Activated naive CD8-positive, alpha-beta T cell treated with anti-CD3 and anti-CD28 coated beads for 36 hours (primary cell): Measurements from ENCODE around the gene MGAT5. TPM values are rescaled to one million over a fixed set of nuclear protein-coding genes. Genes with fewer than 3 reads are reported as not detected.

Source experiments
- DNase-seq: peaks from one replicate; pipeline ENCODE4 v3.0.0; 2021
- H3K27ac Mint-ChIP-seq: one replicate; pipeline ENCODE4 v1.8.0; 2022; ENCODE audit warnings: mild to moderate bottlenecking, moderate library complexity, mixed read lengths
- H3K27me3 Mint-ChIP-seq: one replicate; pipeline ENCODE4 v1.8.0; 2022; ENCODE audit warnings: mild to moderate bottlenecking, mixed read lengths
- H3K36me3 Mint-ChIP-seq: one replicate; pipeline ENCODE4 v1.8.0; 2021; ENCODE audit warnings: mild to moderate bottlenecking, mixed read lengths
- H3K4me1 Mint-ChIP-seq: one replicate; pipeline ENCODE4 v1.8.0; 2021; ENCODE audit warnings: mixed read lengths
- H3K4me3 Mint-ChIP-seq: one replicate; pipeline ENCODE4 v1.8.0; 2022; ENCODE audit warnings: mild to moderate bottlenecking, moderate library complexity, mixed read lengths
- H3K9me3 Mint-ChIP-seq: one replicate; pipeline ENCODE4 v1.8.0; 2022; ENCODE audit warnings: mixed read lengths
- total RNA-seq, 2 experiments: library from RNA; stranded (reverse); gene quantifications; one replicate each; pipeline ENCODE4 v1.2.3, GENCODE V29; 2021

MGAT5 gene
- total RNA-seq, 2 experiments from 2014 or later, result 34.0 to 34.5 TPM

DNA sequence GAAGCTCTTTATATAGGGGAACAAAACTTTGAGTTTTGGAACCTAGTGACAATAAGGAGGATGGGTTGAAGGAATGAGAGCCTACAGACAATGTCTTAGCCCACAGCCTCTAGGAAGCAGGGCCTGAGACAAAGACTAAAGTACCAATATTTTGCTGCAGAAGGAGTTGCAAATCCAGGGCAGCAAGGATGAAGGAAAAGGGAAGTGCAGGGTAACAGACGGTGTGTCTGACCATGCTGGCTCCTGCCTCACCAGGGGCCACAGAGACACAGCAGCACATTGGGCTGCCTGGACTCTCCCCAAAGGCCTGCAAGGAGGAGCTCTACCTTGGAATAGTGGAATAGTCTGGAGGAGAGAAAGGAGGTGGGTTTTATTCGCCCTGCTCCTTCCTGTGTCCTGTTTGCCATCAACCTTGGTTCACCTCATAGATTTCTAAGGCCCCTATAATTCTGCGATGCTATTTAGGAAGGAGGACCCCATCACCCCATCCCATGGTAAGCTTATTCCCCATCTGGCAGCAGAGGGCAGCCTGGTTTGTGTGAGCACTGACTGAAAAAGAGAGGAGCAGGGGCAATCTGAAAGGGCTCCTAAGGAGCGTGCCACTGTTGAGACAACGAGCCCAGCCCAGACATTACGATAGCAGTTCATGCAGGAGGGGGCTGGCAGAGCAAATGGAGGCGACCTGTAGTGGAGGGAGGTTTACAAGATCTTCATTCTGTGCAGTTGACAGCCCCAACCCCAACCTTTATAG is 143.4 kb downstream of the MGAT5 start:
- Mint-ChIP-seq H3K4me3 (no peak overlapping the region), H3K9me3 (no peaks in the 10 kb centered on the region), H3K27ac (no peak overlapping the region), H3K36me3 (peaks cover 3% of the 10 kb centered on the region), H3K4me1 (peaks cover 1% of the 10 kb centered on the region), H3K27me3 (no peaks in the 10 kb centered on the region)
- DNase-seq, result no peak

GRCh38 chr2:134398300-134398699 is 144.4 kb downstream of the MGAT5 start:
- Mint-ChIP-seq H3K4me1 (no peaks in the 10 kb centered on the region), H3K9me3 (no peaks in the 10 kb centered on the region), H3K27ac (no peak overlapping the region), H3K4me3 (no peak overlapping the region), H3K27me3 (no peaks in the 10 kb centered on the region), H3K36me3 (peaks cover 2% of the 10 kb centered on the region)
- DNase-seq, result no peak

- Mint-ChIP-seq H3K27me3 (no peaks in the 10 kb centered on the region), H3K4me3 (no peak overlapping the region), H3K36me3 (peaks cover 5% of the 10 kb centered on the region), H3K9me3 (no peaks in the 10 kb centered on the region), H3K4me1 (no peaks in the 10 kb centered on the region), H3K27ac (no peak overlapping the region)
- DNase-seq, result no peak
Measured at GRCh38 chr2:134399096-134399495, 145.2 kb downstream of the MGAT5 start.

GRCh38 chr2:134401081-134401497 is 147.2 kb downstream of the MGAT5 start:
- no peak for DNase-seq
- Mint-ChIP-seq H3K4me1 (no peaks in the 10 kb centered on the region), H3K4me3 (no peak overlapping the region), H3K9me3 (no peaks in the 10 kb centered on the region), H3K27me3 (no peaks in the 10 kb centered on the region), H3K27ac (no peak overlapping the region), H3K36me3 (peaks cover 6% of the 10 kb centered on the region)

- H3K36me3 Mint-ChIP-seq, result peaks cover 10% of the 10 kb centered on the region
- H3K27ac Mint-ChIP-seq, result no peak overlapping the region
- no peaks in the 10 kb centered on the region for H3K4me1 Mint-ChIP-seq
- H3K9me3 Mint-ChIP-seq, result no peaks in the 10 kb centered on the region
- H3K27me3 Mint-ChIP-seq, result no peaks in the 10 kb centered on the region
- no peak overlapping the region for H3K4me3 Mint-ChIP-seq
- DNase-seq, result no peak
Measured at GRCh38 chr2:134401789-134402188, 147.9 kb downstream of the MGAT5 start.

GRCh38 chr2:134402410-134402809 is 148.5 kb downstream of the MGAT5 start:
- Mint-ChIP-seq H3K4me3 (no peak overlapping the region), H3K36me3 (peaks cover 10% of the 10 kb centered on the region), H3K4me1 (no peaks in the 10 kb centered on the region), H3K27ac (no peak overlapping the region), H3K9me3 (no peaks in the 10 kb centered on the region), H3K27me3 (no peaks in the 10 kb centered on the region)
- DNase-seq, result no peak

DNA sequence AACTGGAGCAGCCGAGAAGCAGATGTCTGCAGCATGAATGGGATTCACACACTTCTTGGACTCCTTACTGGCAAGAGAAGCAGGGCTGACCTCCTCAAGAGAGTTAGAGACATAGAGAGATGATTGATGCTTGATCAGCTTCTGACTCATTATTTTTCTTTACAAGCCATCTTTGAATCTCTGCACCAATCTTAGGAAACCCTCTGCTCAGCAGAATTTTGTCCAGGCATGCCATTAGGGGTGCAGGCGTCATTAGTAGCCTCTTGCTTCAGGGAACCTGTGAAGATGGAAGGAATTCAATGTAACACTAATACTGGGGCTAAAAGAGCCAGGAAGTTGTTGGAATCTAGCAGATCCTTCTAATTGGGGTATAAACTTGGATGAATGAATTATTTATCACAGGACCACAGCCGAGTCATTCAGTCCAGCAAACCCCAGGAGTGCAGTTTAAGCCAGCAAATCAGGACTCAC is 151.8 kb downstream of the MGAT5 start:
- Mint-ChIP-seq H3K4me1 (peaks cover 12% of the 10 kb centered on the region), H3K4me3 (no peak overlapping the region), H3K9me3 (no peaks in the 10 kb centered on the region), H3K27ac (no peak overlapping the region), H3K27me3 (no peaks in the 10 kb centered on the region), H3K36me3 (peaks cover 10% of the 10 kb centered on the region)
- DNase-seq, result no peak

DNA sequence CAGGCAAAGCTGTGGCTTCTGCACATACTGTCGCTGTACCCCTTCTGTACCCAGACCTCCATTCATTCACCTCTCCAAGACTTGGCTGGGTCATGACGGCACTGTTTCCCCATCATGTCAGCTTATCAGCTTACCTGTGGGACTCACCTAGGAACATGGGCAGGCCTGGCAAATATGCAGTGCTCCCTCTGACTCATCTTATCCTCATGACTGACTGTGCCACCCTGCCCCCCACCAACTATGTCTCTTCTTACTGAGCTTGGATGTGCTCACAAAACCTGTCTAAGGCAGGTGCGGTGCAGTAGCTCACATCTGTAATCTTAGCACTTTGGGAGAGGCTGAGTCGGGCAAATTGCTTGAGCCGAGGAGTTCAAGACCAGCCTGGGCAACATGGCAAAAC is 152.4 kb downstream of the MGAT5 start:
- H3K36me3 Mint-ChIP-seq, result peaks cover 10% of the 10 kb centered on the region
- DNase-seq, result no peak
- peaks cover 18% of the 10 kb centered on the region for H3K4me1 Mint-ChIP-seq
- H3K27ac Mint-ChIP-seq, result no peak overlapping the region
- no peak overlapping the region for H3K4me3 Mint-ChIP-seq
- no peaks in the 10 kb centered on the region for H3K9me3 Mint-ChIP-seq
- H3K27me3 Mint-ChIP-seq, result no peaks in the 10 kb centered on the region

DNA sequence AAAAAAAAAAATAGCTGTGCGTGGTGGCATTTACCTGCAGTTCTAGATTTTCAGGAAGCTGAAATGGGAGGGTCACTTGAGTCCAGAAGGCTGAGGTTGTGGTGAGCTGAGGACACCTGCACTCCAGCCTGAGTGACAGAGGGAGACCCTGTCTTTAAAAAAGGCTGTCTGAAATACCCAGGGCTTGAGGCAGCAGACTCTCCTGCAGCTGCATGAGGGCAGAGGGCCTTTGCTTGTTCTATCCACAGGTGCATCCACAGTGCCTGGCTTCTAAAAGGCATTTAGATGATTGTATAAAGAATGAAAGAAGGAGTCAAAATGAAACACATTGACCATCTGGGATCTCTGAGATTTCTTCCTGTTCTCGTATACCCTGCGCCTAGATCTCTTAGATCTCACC is 152.9 kb downstream of the MGAT5 start:
- Mint-ChIP-seq H3K27me3 (no peaks in the 10 kb centered on the region), H3K4me1 (peaks cover 23% of the 10 kb centered on the region), H3K4me3 (no peak overlapping the region), H3K27ac (no peak overlapping the region), H3K9me3 (no peaks in the 10 kb centered on the region), H3K36me3 (peaks cover 10% of the 10 kb centered on the region)
- no peak for DNase-seq

DNA sequence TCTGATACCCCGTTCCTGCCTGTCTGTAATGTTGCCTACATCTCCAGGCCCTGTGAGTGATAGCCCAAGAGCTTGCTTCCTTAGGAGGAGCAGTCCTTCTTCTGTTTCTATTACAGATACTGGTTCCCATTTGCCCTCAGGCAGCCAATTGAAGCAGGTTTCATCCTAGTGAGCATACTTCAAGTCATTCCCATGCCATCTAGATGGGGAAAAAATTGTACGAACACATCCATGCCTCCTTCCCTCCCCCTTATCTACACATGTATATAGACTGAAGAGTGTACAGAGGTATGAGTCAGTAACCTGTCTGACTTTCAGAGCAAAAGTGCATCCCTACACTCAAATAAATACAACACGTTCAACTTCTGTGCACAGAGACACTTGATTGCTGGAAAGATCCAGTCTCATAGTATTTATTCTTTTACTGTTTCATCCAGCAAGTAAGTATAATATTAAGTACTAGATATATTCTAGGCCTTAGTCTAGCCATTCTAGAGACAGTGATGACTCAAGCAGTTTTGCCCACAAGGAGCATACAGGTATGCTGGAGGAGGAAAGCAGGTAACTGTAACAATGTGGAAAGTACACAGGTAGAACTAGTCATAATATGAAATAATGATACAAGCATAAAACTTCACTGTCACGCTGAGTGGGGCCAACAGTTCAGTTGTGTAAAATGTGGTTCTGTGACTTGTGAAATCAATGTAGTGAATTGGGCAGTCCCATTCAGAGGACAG is 153.4 kb downstream of the MGAT5 start:
- Mint-ChIP-seq H3K4me1 (peaks cover 25% of the 10 kb centered on the region), H3K27ac (no peak overlapping the region)

DNA sequence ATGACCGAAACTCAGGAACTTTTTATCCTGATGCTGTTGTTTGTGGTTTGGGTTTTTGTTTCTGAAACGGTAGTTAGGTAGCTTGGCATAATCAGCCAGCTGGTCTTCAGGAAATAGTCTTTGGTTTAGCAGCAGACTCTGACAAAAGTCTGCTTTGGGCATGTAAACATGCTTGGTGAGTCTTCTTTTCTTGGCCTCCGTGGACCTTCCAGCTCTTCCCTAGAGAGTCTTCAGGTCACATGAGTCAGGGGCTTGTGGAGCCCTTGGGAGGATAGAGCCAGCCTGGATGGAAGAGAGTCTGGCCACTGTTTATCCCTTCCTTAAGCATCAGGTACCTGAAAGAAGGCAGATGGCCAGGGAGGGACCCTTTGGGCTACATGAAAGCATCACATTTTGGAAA is 154.5 kb downstream of the MGAT5 start:
- H3K9me3 Mint-ChIP-seq, result no peaks in the 10 kb centered on the region
- no peak overlapping the region for H3K4me3 Mint-ChIP-seq
- no peaks in the 10 kb centered on the region for H3K27me3 Mint-ChIP-seq
- peaks cover 25% of the 10 kb centered on the region for H3K4me1 Mint-ChIP-seq
- H3K27ac Mint-ChIP-seq, result no peak overlapping the region
- no peak for DNase-seq
- peaks cover 7% of the 10 kb centered on the region for H3K36me3 Mint-ChIP-seq

More for the DNA sequence above, 153.4 kb downstream of the MGAT5 start:
- Mint-ChIP-seq H3K9me3 (no peaks in the 10 kb centered on the region), H3K27me3 (no peaks in the 10 kb centered on the region), H3K36me3 (peaks cover 10% of the 10 kb centered on the region), H3K4me3 (no peak overlapping the region)
- no peak for DNase-seq

- H3K27me3 Mint-ChIP-seq, result no peaks in the 10 kb centered on the region
- no peak overlapping the region for H3K27ac Mint-ChIP-seq
- no peak for DNase-seq
- H3K4me1 Mint-ChIP-seq, result peaks cover 25% of the 10 kb centered on the region
- no peak overlapping the region for H3K4me3 Mint-ChIP-seq
- H3K36me3 Mint-ChIP-seq, result peaks cover 5% of the 10 kb centered on the region
- H3K9me3 Mint-ChIP-seq, result no peaks in the 10 kb centered on the region
Measured at GRCh38 chr2:134408791-134409190, 154.9 kb downstream of the MGAT5 start.

DNA sequence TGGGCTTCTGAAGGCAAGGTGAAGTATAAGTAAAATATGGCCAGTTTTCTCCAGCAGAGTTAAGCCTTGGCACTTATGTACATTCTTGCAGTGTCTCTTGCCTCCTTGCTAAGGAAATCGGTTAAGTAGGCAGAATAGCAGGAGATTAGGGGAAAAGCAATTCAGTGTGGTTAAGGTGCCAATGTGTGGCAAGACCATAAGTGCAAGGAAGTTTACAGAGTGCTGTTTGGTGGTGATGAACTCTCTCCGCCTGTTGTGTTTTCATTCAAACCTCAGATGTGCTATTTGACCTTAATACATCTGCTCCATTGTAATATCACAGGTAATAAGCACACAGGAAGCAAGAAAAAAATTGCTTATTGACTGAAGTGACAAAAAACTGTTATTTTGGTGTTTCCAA is 156.1 kb downstream of the MGAT5 start:
- no peaks in the 10 kb centered on the region for H3K27me3 Mint-ChIP-seq
- H3K9me3 Mint-ChIP-seq, result no peaks in the 10 kb centered on the region
- peaks cover 8% of the 10 kb centered on the region for H3K36me3 Mint-ChIP-seq
- no peak for DNase-seq
- H3K4me3 Mint-ChIP-seq, result no peak overlapping the region
- peaks cover 25% of the 10 kb centered on the region for H3K4me1 Mint-ChIP-seq
- H3K27ac Mint-ChIP-seq, result no peak overlapping the region

- Mint-ChIP-seq H3K4me3 (no peak overlapping the region), H3K27me3 (no peaks in the 10 kb centered on the region), H3K27ac (no peak overlapping the region), H3K9me3 (no peaks in the 10 kb centered on the region), H3K4me1 (peaks cover 25% of the 10 kb centered on the region), H3K36me3 (peaks cover 8% of the 10 kb centered on the region)
- no peak for DNase-seq
Measured at GRCh38 chr2:134410831-134411231, 157.0 kb downstream of the MGAT5 start.

GRCh38 chr2:134411279-134411827 is 157.5 kb downstream of the MGAT5 start:
- H3K9me3 Mint-ChIP-seq, result no peaks in the 10 kb centered on the region
- no peak for DNase-seq
- peaks cover 25% of the 10 kb centered on the region for H3K4me1 Mint-ChIP-seq
- no peak overlapping the region for H3K27ac Mint-ChIP-seq
- no peaks in the 10 kb centered on the region for H3K27me3 Mint-ChIP-seq
- peaks cover 6% of the 10 kb centered on the region for H3K36me3 Mint-ChIP-seq
- no peak overlapping the region for H3K4me3 Mint-ChIP-seq
